ENCODE results near the gene FOXC2. TPM values are rescaled to one million over a fixed set of nuclear protein-coding genes. Genes with fewer than 3 reads are reported as not detected.

Gene FOXC2
- total and polyA plus RNA-seq, 10 of the 15 experiments (the other 5 are each of a cell fraction or from before 2014, with no cell fraction given), result not detected

- H2AFZ ChIP-seq (ENCODE audit: control insufficient read depth, low read depth, low read length), result no peak overlapping the region
- no peak overlapping the region for H3K27ac ChIP-seq (ENCODE audit: control insufficient read depth, insufficient read depth)
- no peak overlapping the region for H3K4me2 ChIP-seq (ENCODE audit: control insufficient read depth, insufficient read depth)
- TF ChIP-seq BMI1 (IDR thresholded peaks at IDR 0.05; ENCODE audit: borderline replicate concordance) (no peak), CBX5 (IDR thresholded peaks at IDR 0.05; ENCODE audit: low read depth) (no peak), CREM (IDR thresholded peaks at IDR 0.05; ENCODE audit: low read depth) (no peak), RELB (IDR thresholded peaks at IDR 0.05; ENCODE audit: low read depth) (no peak), KAT2A (conservative IDR thresholded peaks at IDR 0.05; ENCODE audit: control insufficient read depth, low read depth, low read length) (no peak), RB1 (IDR thresholded peaks at IDR 0.05; ENCODE audit: borderline replicate concordance) (no peak), IKZF1 (conservative IDR thresholded peaks at IDR 0.05) (no peak), BACH1 (IDR thresholded peaks at IDR 0.05; ENCODE audit: borderline replicate concordance) (no peak), BCLAF1 (IDR thresholded peaks at IDR 0.05) (no peak), MYB (IDR thresholded peaks at IDR 0.05; ENCODE audit: borderline replicate concordance, low read depth, low read length) (no peak), JUND (IDR thresholded peaks at IDR 0.05; ENCODE audit: low read depth, low read length) (no peak), ZNF384 (IDR thresholded peaks at IDR 0.05; ENCODE audit: borderline replicate concordance, low read depth, low read length) (no peak), FOS (IDR thresholded peaks at IDR 0.05; ENCODE audit: borderline replicate concordance, extremely low read depth, insufficient read length) (no peak), SMC3 (IDR thresholded peaks at IDR 0.05; ENCODE audit: borderline replicate concordance, low read length) (no peak), GABPA (IDR thresholded peaks at IDR 0.05; ENCODE audit: low read depth) (no peak)
- RAD21 ChIA-PET (ENCODE audit: unreplicated experiment), result no interaction called here
- no peak for FAIRE-seq
- no peaks in the 10 kb centered on the region for H3K79me2 ChIP-seq (ENCODE audit: control insufficient read depth, insufficient read depth, low read length)
- H4K20me1 ChIP-seq (ENCODE audit: control insufficient read depth, insufficient read depth), result no peaks in the 10 kb centered on the region
- H3K36me3 ChIP-seq (ENCODE audit: control insufficient read depth in 2 of 2, insufficient read depth in 2 of 2, low read length in 1 of 2), result no peaks in the 10 kb centered on the region
- no TSS peak for BruUV-seq (replicated peaks)
- WGBS (ENCODE audit: insufficient coverage, insufficient replicate concordance, low lambda C conversion rate, missing lambda C conversion rate), result 40% methylated on average over 12 of the region's 12 CpGs
- H3K9me3 ChIP-seq (replicated peaks; ENCODE audit: control insufficient read depth, insufficient read depth, low read length), result no peaks in the 10 kb centered on the region
- SMC1A ChIA-PET (ENCODE audit: uncharacterized antibody, unreplicated experiment), result no interaction called here
- CTCF ChIA-PET, result interaction anchor here (1.2 to 1.3 kb wide), 2 partner anchors 9 to 21 kb away, joined by 3 to 5 read pairs; no protein-coding TSS in a partner anchor
- in situ Hi-C loops (cut with MboI) (no loop called here), intact Hi-C loops (cut with micrococcal nuclease; ENCODE audit: unreplicated experiment) (no loop called here)
- H3K4me3 ChIP-seq, result no peak overlapping the region
- no peak for ATAC-seq
- no peak for DNase-seq (ENCODE audit: low read depth, low spot score)
- no peaks in the 10 kb centered on the region for H3K4me1 ChIP-seq (ENCODE audit: control insufficient read depth, insufficient read depth, low read length)
- POLR2A ChIA-PET, result interaction anchor here (0.7 kb wide), 1 partner anchor 1736 kb away, joined by 4 read pairs; no protein-coding TSS in a partner anchor
- H3K27me3 ChIP-seq (replicated peaks in 1 of 2; ENCODE audit: control insufficient read depth in 2 of 2, insufficient read depth in 2 of 2, low read length in 1 of 2), result no peaks in the 10 kb centered on the region; a peak in 1 of 4 replicates
- H3K9ac ChIP-seq (ENCODE audit: control insufficient read depth, insufficient read depth, low read length), result no peak overlapping the region
Measured at GRCh38 chr16:86584726-86585721, 18.4 kb downstream of the FOXC2 start.
